SU-DHL-6 (cell line): ENCODE measurements around the gene CPNE8.

Experiments used
- H2AFZ ChIP-seq: fragments of 200-600 bp; sonication (generic); 2 replicates; pipeline ENCODE4 v1.6.1; 2014; ENCODE audit warnings: low read depth, mild to moderate bottlenecking, moderate library complexity, mixed read lengths, antibody characterized with exemption, low read length; ENCODE audit not compliant: severe bottlenecking
- H3F3A ChIP-seq: fragments of 200-600 bp; shearing (Covaris generic); 2 replicates; pipeline ENCODE4 v1.6.0; 2016; ENCODE audit warnings: antibody characterized with exemption, mild to moderate bottlenecking; ENCODE audit not compliant: insufficient read depth
- H3K27ac ChIP-seq: fragments of 200-600 bp; sonication (generic); 2 replicates; pipeline ENCODE4 v1.5.1; 2016; ENCODE audit warnings: low read depth, mild to moderate bottlenecking, low read length, moderate library complexity, mixed read lengths
- H3K27me3 ChIP-seq: fragments of 200-600 bp; sonication (generic), shearing (Covaris generic); 2 replicates; pipeline ENCODE4 v1.6.0; 2014; ENCODE audit warnings: mild to moderate bottlenecking, low read length
- H3K36me3 ChIP-seq: fragments of 200-600 bp; sonication (generic); 2 replicates; pipeline ENCODE4 v1.6.1; 2014; ENCODE audit warnings: mild to moderate bottlenecking, low read length, mixed read lengths
- H3K4me2 ChIP-seq: fragments of 300-600, 200-600 bp; shearing (Covaris generic), sonication (generic); 2 replicates; pipeline ENCODE4 v1.6.0; 2014; ENCODE audit warnings: low read length, low read depth, mild to moderate bottlenecking; ENCODE audit not compliant: poor library complexity, severe bottlenecking
- H3K4me3 ChIP-seq: fragments of 200-600 bp; sonication (generic); 2 replicates; pipeline ENCODE4 v1.5.1; 2014; ENCODE audit warnings: antibody characterized with exemption, low read length, mild to moderate bottlenecking, mixed read lengths; ENCODE audit not compliant: insufficient read depth, poor library complexity, severe bottlenecking
- H3K79me2 ChIP-seq: fragments of 200-600 bp; sonication (generic); 2 replicates; pipeline ENCODE4 v1.6.1; 2014; ENCODE audit warnings: mild to moderate bottlenecking, low read length, moderate library complexity; ENCODE audit not compliant: insufficient read depth
- H3K9ac ChIP-seq: fragments of 200-600 bp; sonication (generic); 2 replicates; pipeline ENCODE4 v1.7.0; 2014; ENCODE audit warnings: mild to moderate bottlenecking, low read length
- H3K9me2 ChIP-seq: fragments of 200-600 bp; sonication (generic); replicated peaks from 2 replicates; pipeline ENCODE4 v1.6.1; 2014; ENCODE audit warnings: low read length; ENCODE audit not compliant: insufficient read depth
- H3K9me3 ChIP-seq: fragments of 200-600 bp; sonication (generic); 2 replicates; pipeline ENCODE4 v1.6.1; 2014; ENCODE audit warnings: low read length, mixed read lengths; ENCODE audit not compliant: insufficient read depth
- H4K20me1 ChIP-seq: fragments of 200-600 bp; sonication (generic); 2 replicates; pipeline ENCODE4 v1.6.1; 2014; ENCODE audit warnings: low read depth, mild to moderate bottlenecking, antibody characterized with exemption, low read length, moderate library complexity, mixed read lengths
- CTCF ChIP-seq: fragments of 200-600 bp; sonication (generic); IDR thresholded peaks from one replicate; pipeline ENCODE4 v1.5.1; 2017; ENCODE audit warnings: antibody characterized with exemption, mild to moderate bottlenecking, low read length, moderate library complexity; ENCODE audit not compliant: insufficient read depth, poor library complexity, severe bottlenecking
- EZH2phosphoT487 ChIP-seq: fragments of 200-600 bp; sonication (generic), shearing (Covaris generic); conservative IDR thresholded peaks from 2 replicates; pipeline ENCODE4 v1.6.1; 2018; ENCODE audit warnings: mild to moderate bottlenecking, antibody characterized with exemption, low read length, moderate library complexity, mixed read lengths

The CPNE8 gene

DNA sequence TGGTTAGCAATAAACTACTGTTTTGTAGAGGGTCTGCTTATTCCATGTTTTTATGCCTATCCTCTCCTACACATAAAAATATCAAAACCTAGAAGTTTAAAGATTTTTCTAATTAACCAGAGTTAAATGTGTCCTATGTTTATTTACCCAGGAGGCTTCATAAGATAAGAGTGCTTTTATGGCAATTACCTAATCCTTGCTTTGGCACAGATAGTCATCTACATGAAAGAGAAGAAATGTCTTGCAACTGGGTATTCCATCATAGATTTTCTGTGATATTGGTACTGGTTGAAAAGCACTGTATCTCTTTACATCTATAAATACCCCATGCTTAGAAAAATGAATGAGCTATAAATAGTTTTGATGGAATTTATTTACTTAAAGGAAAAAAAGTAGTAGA is 277.1 kb downstream of the CPNE8 start:
- no peaks in the 10 kb centered on the region for H3K9me3 ChIP-seq
- H3F3A ChIP-seq = no peaks in the 10 kb centered on the region
- no peak overlapping the region for H2AFZ ChIP-seq
- H3K4me3 ChIP-seq = no peak overlapping the region
- H3K4me2 ChIP-seq = no peak overlapping the region
- TF ChIP-seq EZH2phosphoT487 = no peak
- no peak for TF ChIP-seq CTCF
- H3K36me3 ChIP-seq = no peaks in the 10 kb centered on the region
- H3K9ac ChIP-seq = no peak overlapping the region
- no peak overlapping the region for H3K27ac ChIP-seq
- H3K79me2 ChIP-seq = no peaks in the 10 kb centered on the region
- H4K20me1 ChIP-seq = no peaks in the 10 kb centered on the region
- no peaks in the 10 kb centered on the region for H3K27me3 ChIP-seq
- no peaks in the 10 kb centered on the region; the same call in 1 of the 2 replicates for H3K9me2 ChIP-seq

DNA sequence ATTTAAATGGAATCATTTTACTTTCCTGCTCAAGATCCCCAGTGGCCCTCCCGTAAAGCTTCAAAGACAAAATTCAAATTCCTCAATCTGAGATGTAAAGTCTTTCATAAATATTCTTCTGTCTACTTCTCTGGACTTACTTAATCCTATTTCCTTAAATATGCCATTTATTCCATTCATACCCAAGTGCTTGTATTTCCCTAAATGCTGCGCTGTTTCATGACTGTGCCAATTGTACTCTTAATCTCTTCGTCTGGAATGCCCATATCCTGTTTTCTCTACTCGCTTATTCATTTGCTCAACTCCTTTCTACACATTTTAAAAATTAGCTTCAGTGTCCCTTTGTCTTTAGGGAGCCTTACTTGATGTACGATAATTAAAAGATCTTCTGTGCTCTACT is 280.1 kb downstream of the CPNE8 start:
- H3K9me3 ChIP-seq = no peaks in the 10 kb centered on the region
- H3F3A ChIP-seq = no peaks in the 10 kb centered on the region
- no peaks in the 10 kb centered on the region for H3K36me3 ChIP-seq
- H3K9me2 ChIP-seq = no peaks in the 10 kb centered on the region; the same call in 1 of the 2 replicates
- H3K4me2 ChIP-seq = no peak overlapping the region
- H3K27me3 ChIP-seq = no peaks in the 10 kb centered on the region
- no peak for TF ChIP-seq EZH2phosphoT487
- no peak for TF ChIP-seq CTCF
- no peak overlapping the region for H3K27ac ChIP-seq
- no peaks in the 10 kb centered on the region for H3K79me2 ChIP-seq
- H4K20me1 ChIP-seq = no peaks in the 10 kb centered on the region
- no peak overlapping the region for H2AFZ ChIP-seq
- H3K9ac ChIP-seq = no peak overlapping the region
- no peak overlapping the region for H3K4me3 ChIP-seq

- Histone ChIP-seq H3K27ac (no peak overlapping the region), H2AFZ (no peak overlapping the region), H3K36me3 (no peaks in the 10 kb centered on the region), H3K4me2 (no peak overlapping the region), H3K9me2 (no peaks in the 10 kb centered on the region), H3K9ac (no peak overlapping the region), H3K27me3 (no peaks in the 10 kb centered on the region), H3K4me3 (no peak overlapping the region), H3K9me3 (no peaks in the 10 kb centered on the region), H3F3A (no peaks in the 10 kb centered on the region), H4K20me1 (no peaks in the 10 kb centered on the region), H3K79me2 (no peaks in the 10 kb centered on the region)
- TF ChIP-seq CTCF (no peak), EZH2phosphoT487 (no peak)
These were observed 291.2 kb downstream of the CPNE8 start for GRCh38 chr12:38614171-38614570.
